GM10248 (cell line): ENCODE results near the gene ZFYVE26.

Experiments
- CTCF ChIA-PET: fragments of 300-600 bp; sonication (Branson Sonifier 250); formaldehyde crosslinking; extraction: SDS; loops from one replicate; lab custom pipeline; 2021; ENCODE audit warnings: antibody characterized with exemption; lab: Yijun Ruan, JAX
- POLR2A ChIA-PET: fragments of 350-650 bp; sonication (Branson Sonifier 250); formaldehyde crosslinking; extraction: SDS; loops from one replicate; lab custom pipeline; 2020; ENCODE audit warnings: antibody characterized with exemption; lab: Yijun Ruan, JAX
- DNase-seq: peaks from one replicate; pipeline ENCODE4 v3.0.0; 2012; ENCODE audit errors: extremely low spot score
- CTCF ChIP-seq: IDR thresholded peaks from 2 replicates; pipeline ENCODE4 v1.5.1; 2012; ENCODE audit warnings: mild to moderate bottlenecking, low read depth; ENCODE audit errors: extremely low read depth, missing control alignments, control extremely low read depth

Gene ZFYVE26

GRCh38 chr14:67746927-67747326 lies 69.5 kb downstream of the ZFYVE26 start:
- ChIA-PET CTCF (interaction anchor here (1.0 kb wide), 1 partner anchor 9 kb away, joined by 3 read pairs; no protein-coding TSS in a partner anchor), POLR2A (no interaction called here)
- DNase-seq = peak; percentile 73
- TF ChIP-seq CTCF = no peak

DNA sequence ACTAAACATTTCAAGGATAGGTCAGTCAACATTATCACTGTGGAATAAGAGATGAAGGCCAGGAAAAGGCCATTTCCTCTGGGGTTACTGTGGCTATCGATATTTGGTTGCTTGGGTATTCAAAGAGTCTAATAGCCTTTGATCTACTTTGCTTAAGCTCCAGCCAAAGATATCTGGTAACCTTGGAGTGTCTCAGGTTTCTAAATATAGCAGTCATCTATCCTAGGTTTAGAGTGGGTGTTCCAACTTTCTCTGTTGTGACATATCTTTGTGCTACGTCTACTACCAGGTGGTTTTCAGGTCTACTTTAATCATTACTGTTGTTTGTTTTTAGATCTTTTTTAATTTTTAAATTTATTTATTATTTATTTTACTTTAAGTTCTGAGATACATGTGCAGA lies 72.3 kb downstream of the ZFYVE26 start:
- TF ChIP-seq CTCF = no peak
- DNase-seq = no peak
- ChIA-PET CTCF (no interaction called here), POLR2A (no interaction called here)

- TF ChIP-seq CTCF = no peak
- POLR2A ChIA-PET = no interaction called here
- CTCF ChIA-PET = interaction anchor here (1.1 to 2.0 kb wide), 3 partner anchors 9 to 26 kb away, joined by 3 to 5 read pairs (median 4); no protein-coding TSS in a partner anchor
- DNase-seq = no peak
Measured at GRCh38 chr14:67738740-67739504, 77.5 kb downstream of the ZFYVE26 start.

- DNase-seq = no peak
- POLR2A ChIA-PET = no interaction called here
- CTCF ChIA-PET = no interaction called here
- TF ChIP-seq CTCF = no peak
Measured at GRCh38 chr14:67736771-67737170, 79.6 kb downstream of the ZFYVE26 start.

GRCh38 chr14:67735336-67736147 lies 80.8 kb downstream of the ZFYVE26 start:
- ChIA-PET CTCF (no interaction called here), POLR2A (no interaction called here)
- no peak for TF ChIP-seq CTCF
- no peak for DNase-seq

- ChIA-PET CTCF (no interaction called here), POLR2A (no interaction called here)
- DNase-seq = no peak
Measured at GRCh38 chr14:67734675-67735074, 81.7 kb downstream of the ZFYVE26 start.

More at GRCh38 chr14:67734675-67735074, 81.7 kb downstream of the ZFYVE26 start:
- no peak for TF ChIP-seq CTCF
